ENCODE results near the gene NOS1AP. TPM values are rescaled to one million over a fixed set of nuclear protein-coding genes. Genes with fewer than 3 reads are reported as not detected.

NOS1AP gene
- polyA plus RNA-seq, 3 donors = 0.12 TPM; not detected in 2

DNA sequence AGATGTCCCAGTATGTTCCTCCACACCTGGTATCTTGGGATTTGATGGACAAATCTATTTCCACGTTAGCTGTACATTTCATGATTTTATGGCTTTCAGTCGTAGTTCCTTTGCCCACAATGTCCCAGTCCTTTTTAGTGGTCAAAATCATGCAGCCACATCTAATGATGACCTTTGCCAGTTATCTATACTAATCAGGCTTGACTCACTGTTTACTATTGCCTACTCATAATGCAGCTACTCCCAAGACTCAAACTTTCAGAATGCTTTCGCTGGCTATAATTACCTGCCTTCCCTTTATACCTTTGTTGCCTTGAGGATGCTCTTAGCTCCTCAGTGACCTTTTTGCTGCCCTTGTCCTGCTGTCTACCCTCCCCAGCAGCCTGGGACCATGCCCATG, 6.4 kb downstream of the NOS1AP start:
- TF ChIP-seq, protein P1, sequence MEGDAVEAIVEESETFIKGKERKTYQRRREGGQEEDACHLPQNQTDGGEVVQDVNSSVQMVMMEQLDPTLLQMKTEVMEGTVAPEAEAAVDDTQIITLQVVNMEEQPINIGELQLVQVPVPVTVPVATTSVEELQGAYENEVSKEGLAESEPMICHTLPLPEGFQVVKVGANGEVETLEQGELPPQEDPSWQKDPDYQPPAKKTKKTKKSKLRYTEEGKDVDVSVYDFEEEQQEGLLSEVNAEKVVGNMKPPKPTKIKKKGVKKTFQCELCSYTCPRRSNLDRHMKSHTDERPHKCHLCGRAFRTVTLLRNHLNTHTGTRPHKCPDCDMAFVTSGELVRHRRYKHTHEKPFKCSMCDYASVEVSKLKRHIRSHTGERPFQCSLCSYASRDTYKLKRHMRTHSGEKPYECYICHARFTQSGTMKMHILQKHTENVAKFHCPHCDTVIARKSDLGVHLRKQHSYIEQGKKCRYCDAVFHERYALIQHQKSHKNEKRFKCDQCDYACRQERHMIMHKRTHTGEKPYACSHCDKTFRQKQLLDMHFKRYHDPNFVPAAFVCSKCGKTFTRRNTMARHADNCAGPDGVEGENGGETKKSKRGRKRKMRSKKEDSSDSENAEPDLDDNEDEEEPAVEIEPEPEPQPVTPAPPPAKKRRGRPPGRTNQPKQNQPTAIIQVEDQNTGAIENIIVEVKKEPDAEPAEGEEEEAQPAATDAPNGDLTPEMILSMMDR (IDR thresholded peaks at IDR 0.05) = no peak
- H4K20me1 ChIP-seq (ENCODE audit: insufficient read depth, low read length) = no peaks in the 10 kb centered on the region
- DNase-seq = no peak
- peaks cover 0 to 6% (median 0%) of the 10 kb centered on the region in 7 donors for H3K9me3 Mint-ChIP-seq
- H3K9me3 ChIP-seq (replicated peaks in 1 of 2; ENCODE audit: control insufficient read depth in 1 of 2, insufficient read depth in 1 of 2, low read length in 2 of 2) = peaks cover 0 to 2% of the 10 kb centered on the region in 2 donors
- peaks cover 0 to 3% of the 10 kb centered on the region in 2 donors for H3K36me3 Mint-ChIP-seq
- H3K4me1 ChIP-seq (ENCODE audit: control insufficient read depth in 1 of 2, insufficient read depth in 2 of 2, low read length in 2 of 2) = peaks cover 0 to 3% of the 10 kb centered on the region in 2 donors
- intact Hi-C loops (cut with micrococcal nuclease) = no loop called here
- no peaks in the 10 kb centered on the region for H3K36me3 ChIP-seq (replicated peaks in 1 of 2; ENCODE audit: control insufficient read depth in 1 of 2, insufficient read depth in 2 of 2, low read length in 2 of 2)
- no peak overlapping the region for H3K27ac ChIP-seq (ENCODE audit: low read depth in 1 of 2, low read length in 2 of 2)
- H3K4me2 ChIP-seq (replicated peaks; ENCODE audit: extremely low read depth, low read length, poor library complexity, severe bottlenecking) = no peak overlapping the region
- H3K4me3 ChIP-seq (replicated peaks in 1 of 3; ENCODE audit: low read depth in 2 of 3, low read length in 3 of 3) = no peak overlapping the region
- H3K9ac ChIP-seq (ENCODE audit: insufficient read depth, low read length, poor library complexity, severe bottlenecking) = no peak overlapping the region
- 100% methylated on average over 3 of the region's 3 CpGs for WGBS (ENCODE audit: insufficient coverage)
- H3K4me3 Mint-ChIP-seq = no peak overlapping the region
- H3K27me3 Mint-ChIP-seq (ENCODE audit: low read depth in 3 of 3) = peaks cover 30 to 38% (median 35%) of the 10 kb centered on the region in 3 donors
- H2AFZ ChIP-seq (ENCODE audit: insufficient read depth, low read depth, low read length, poor library complexity, severe bottlenecking) = no peak overlapping the region
- peaks cover 17 to 22% of the 10 kb centered on the region in 2 donors for H3K27me3 ChIP-seq (ENCODE audit: control insufficient read depth in 2 of 2, insufficient read depth in 2 of 2, low read length in 2 of 2)
- no peaks in the 10 kb centered on the region for H3K79me2 ChIP-seq (ENCODE audit: insufficient read depth, low read length)
- peak overlapping the region in 1 of 7 donors; percentile 28 for H3K27ac Mint-ChIP-seq
- H3K4me1 Mint-ChIP-seq = peaks cover 12% of the 10 kb centered on the region

DNA sequence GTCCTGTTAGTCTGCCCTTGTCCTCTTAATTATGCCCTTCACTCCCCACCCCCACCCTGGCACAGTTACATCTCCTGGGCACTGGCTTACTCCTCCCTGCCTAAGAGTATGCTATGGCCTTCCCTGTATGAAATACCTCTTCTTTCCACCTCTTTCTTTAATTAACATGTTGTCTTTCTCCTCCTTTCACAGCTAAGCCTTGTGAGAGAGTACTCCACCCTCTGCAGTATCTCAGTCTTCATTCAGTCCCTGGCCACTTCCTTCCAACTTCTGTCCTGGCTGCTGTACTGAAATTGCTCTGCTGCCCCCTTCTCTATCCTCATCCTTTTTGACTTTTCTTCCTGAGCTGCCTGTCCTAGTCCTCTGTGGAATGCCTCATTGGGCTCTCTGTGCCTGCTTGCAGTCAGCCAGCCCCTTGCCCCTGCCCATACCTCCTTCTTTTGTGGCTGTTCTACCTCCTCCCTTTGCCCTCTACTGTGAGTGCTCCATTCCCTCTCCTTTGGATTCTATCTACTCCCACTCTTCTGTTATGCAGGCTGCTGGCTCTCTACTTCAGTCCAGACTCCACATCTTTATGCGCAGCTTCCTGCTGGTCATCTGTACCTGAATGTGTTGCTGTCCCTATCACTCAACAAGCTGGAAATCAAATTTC, 8.3 kb downstream of the NOS1AP start:
- WGBS (ENCODE audit: insufficient coverage) = 100% methylated on average over 1 of the region's 1 CpG
- Mint-ChIP-seq H3K27ac (peak overlapping the region in 1 of 7 donors; percentile 49), H3K27me3 (ENCODE audit: low read depth in 3 of 3) (peaks cover 19 to 21% (median 19%) of the 10 kb centered on the region in 3 donors), H3K4me1 (peaks cover 7% of the 10 kb centered on the region), H3K36me3 (no peaks in the 10 kb centered on the region), H3K9me3 (peaks cover 0 to 3% (median 2%) of the 10 kb centered on the region in 7 donors), H3K4me3 (no peak overlapping the region)
- Histone ChIP-seq H4K20me1 (ENCODE audit: insufficient read depth, low read length) (no peaks in the 10 kb centered on the region), H3K4me1 (ENCODE audit: control insufficient read depth in 1 of 2, insufficient read depth in 2 of 2, low read length in 2 of 2) (no peaks in the 10 kb centered on the region), H3K4me3 (replicated peaks in 1 of 3; ENCODE audit: low read depth in 2 of 3, low read length in 3 of 3) (no peak overlapping the region), H3K4me2 (replicated peaks; ENCODE audit: extremely low read depth, low read length, poor library complexity, severe bottlenecking) (no peak overlapping the region), H3K9ac (ENCODE audit: insufficient read depth, low read length, poor library complexity, severe bottlenecking) (no peak overlapping the region), H3K36me3 (replicated peaks in 1 of 2; ENCODE audit: control insufficient read depth in 1 of 2, insufficient read depth in 2 of 2, low read length in 2 of 2) (no peaks in the 10 kb centered on the region), H3K9me3 (replicated peaks in 1 of 2; ENCODE audit: control insufficient read depth in 1 of 2, insufficient read depth in 1 of 2, low read length in 2 of 2) (no peaks in the 10 kb centered on the region), H2AFZ (ENCODE audit: insufficient read depth, low read depth, low read length, poor library complexity, severe bottlenecking) (no peak overlapping the region), H3K27ac (ENCODE audit: low read depth in 1 of 2, low read length in 2 of 2) (no peak overlapping the region), H3K27me3 (ENCODE audit: control insufficient read depth in 2 of 2, insufficient read depth in 2 of 2, low read length in 2 of 2) (peaks cover 0 to 4% of the 10 kb centered on the region in 2 donors), H3K79me2 (ENCODE audit: insufficient read depth, low read length) (no peaks in the 10 kb centered on the region)
- TF ChIP-seq, protein P1 (IDR thresholded peaks at IDR 0.05) = no peak
- intact Hi-C loops (cut with micrococcal nuclease) = no loop called here
- DNase-seq = no peak
